ENCODE data around the gene CAMKMT.

DNA sequence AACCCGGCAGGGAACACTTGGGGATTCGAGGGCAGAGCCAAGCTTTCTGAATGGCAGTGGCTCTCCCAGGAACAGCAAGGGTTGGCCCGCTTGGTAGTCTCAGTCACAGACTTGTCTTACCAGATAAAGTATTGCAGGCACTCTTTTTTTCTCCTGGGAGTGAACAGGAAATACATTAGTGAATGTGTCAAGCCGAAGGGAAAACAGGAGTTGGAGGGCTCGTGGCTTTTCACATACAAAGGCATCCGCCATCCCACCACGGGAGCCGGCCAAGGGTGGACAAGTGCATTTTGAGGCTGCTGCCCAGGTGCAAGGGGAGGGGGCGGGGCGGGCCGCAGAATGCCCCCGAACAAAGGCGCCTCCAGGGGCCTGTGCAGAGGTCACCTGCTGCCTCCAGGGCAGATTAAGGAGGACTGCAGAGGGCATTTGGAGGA lies 416.5 kb downstream of the CAMKMT start:
- TF ChIP-seq, protein P1, sequence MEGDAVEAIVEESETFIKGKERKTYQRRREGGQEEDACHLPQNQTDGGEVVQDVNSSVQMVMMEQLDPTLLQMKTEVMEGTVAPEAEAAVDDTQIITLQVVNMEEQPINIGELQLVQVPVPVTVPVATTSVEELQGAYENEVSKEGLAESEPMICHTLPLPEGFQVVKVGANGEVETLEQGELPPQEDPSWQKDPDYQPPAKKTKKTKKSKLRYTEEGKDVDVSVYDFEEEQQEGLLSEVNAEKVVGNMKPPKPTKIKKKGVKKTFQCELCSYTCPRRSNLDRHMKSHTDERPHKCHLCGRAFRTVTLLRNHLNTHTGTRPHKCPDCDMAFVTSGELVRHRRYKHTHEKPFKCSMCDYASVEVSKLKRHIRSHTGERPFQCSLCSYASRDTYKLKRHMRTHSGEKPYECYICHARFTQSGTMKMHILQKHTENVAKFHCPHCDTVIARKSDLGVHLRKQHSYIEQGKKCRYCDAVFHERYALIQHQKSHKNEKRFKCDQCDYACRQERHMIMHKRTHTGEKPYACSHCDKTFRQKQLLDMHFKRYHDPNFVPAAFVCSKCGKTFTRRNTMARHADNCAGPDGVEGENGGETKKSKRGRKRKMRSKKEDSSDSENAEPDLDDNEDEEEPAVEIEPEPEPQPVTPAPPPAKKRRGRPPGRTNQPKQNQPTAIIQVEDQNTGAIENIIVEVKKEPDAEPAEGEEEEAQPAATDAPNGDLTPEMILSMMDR (IDR thresholded peaks at IDR 0.05) = no peak
- TF ChIP-seq POLR2AphosphoS5 (IDR thresholded peaks at IDR 0.05) = no peak
- TF ChIP-seq POLR2A (IDR thresholded peaks at IDR 0.05) = no peak
- no peak for TF ChIP-seq EP300 (IDR thresholded peaks at IDR 0.05; ENCODE audit: low read depth)

Data from transverse colon (tissue), 4 donors.